CD4-positive, alpha-beta T cell treated with Interleukin-21 for 1 hour (primary cell): ENCODE measurements around the gene SYK.
"Not testable (repeated sequence)": the region's sequence is repeated elsewhere in the genome, so short reads cannot be mapped to it uniquely, and the experiment has no call there.

Source experiments
- DNase-seq: peaks from one replicate; pipeline ENCODE4 v3.0.0-alpha.2; 2020

Gene SYK

DNA sequence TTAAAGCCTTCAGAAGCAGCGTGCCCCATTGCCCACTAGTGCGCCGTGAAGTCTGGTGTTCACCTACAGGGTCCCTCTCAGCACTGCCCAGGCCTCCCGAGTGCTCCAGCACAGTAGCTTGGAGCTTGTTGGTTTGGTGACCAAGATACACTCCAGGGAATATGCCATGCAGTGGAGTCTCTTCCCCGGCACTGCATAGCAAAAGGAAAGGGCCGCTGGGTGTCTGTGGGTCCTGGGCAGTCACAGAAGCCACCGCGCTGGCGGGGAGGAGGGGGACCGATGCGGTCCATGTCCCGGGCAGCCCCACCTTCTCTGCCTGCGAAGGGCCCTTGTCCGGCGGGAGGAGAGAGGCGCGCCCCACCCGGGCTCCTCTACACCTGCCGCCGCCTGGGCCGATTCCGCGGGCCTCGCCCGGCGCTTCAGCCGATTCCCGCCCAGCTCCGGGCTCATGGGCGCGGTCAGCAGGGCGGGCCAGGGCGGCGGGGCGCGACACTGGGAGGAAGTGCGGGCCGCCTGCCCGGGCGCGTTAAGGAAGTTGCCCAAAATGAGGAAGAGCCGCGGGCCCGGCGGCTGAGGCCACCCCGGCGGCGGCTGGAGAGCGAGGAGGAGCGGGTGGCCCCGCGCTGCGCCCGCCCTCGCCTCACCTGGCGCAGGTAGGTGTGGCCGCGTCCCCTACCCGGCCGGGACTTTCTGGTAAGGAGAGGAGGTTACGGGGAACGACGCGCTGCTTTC lies at the start of gene SYK:
Gene SYK, plus strand, starts transcription at position 579 of the 732 bp plus-strand sequence. CDS start 42,080 bp downstream, outside the sequence.
- peak; percentile 21 for DNase-seq

DNA sequence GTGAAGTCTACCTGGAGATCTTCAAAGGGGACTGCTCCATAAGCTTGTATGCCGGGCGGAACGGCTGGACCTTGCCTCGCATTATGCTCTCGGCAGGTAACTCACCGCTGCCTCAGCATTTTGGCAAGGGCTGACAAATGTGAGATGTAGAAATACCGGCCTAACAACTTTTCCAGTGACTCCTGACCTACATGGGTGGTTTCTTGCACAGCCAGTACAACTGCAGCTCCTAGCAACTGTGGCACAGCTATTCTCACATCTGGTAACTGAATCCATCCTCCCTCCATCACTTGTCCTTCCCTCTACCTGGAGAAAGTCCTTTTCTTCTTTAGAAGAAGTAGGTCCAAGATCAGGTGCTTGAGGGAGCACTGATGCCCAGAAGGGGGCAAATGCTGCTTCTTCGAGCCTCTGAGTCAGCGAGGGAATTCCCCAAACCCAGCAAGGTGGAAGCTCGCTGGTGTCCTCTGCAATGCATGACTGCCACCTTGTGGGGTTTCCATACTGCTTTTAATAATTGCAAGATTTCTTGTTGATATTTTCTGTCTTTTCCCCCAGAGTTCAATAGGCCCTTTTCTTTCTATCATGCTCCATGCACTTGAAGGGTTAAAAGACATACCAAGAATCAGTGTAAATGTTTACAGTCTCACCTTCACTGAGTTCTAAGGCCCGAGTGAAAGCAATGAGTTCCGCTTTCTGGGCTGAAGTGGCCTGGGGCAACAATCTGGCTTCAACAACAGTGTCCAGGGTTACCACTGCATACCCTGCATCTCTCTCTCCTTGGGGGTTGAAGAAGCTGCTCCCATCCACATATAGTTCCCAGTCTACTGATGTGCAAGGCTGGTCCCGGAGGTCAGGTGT lies 45.9 kb upstream of the SYK start:
- peak; percentile 53 for DNase-seq

DNA sequence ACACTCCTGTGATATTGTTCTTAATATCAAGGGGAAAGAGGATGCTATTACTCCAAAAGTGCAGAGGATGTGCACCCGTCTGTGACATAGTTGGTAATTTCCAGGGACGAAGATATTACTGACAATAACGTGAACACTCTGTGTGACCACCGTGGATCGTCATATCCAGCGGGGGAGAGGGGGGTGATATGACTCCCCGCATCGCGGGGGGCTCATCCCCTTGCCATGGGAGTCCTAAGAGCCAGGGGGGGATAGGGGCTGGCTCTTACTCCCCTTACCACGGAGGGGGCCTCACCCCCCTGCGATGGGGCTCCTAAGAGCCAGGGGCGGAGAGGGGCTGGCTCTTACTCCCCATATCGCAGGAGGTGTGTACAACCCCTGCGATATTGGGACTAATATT lies 41.0 kb upstream of the SYK start:
- DNase-seq, result not testable (repeated sequence)

DNA sequence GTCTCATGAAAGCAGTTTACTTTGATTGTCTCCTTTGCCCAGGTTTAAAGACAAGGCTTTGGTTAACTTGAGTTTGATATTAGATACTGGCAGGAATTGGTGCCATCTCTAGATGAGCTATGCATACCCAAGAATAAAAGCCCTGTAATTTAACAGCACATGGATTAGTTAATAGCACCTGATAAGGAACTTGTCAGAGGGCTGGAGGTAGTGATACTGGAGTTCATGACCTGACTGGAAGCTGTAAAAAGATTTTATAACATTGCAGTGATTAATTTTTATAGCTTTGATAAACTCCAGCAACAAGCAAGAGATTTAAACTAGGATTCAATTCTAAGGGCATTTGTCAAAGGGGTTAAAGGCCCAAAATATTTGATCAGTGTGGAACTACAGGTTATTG lies 34.9 kb upstream of the SYK start:
- DNase-seq, result no peak

DNA sequence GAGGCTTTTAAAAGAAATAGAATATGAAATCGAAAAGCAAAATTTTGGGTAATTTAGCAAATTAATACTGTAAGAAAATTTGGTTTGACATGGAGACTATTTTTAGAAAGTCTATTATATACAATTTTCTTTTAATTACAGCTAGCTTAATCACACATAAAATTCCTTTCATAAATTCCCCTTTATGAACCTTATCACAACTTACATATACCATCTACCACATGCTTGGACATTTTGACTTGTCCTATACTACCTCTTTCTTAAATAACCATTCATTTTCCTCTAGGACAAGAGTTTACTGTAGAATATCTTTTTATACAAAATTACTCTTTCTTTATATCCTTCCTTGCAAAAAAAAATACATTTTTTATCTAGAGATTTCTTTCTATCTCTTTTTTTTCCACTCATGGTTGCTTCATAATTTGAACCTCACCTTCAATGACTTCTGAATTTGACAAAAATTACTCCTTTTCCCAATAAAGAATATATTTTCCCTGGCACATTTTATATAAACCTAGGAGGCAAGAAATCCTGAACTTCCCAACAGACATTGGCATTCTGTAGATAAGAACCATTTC lies 34.0 kb upstream of the SYK start:
- no peak for DNase-seq

DNA sequence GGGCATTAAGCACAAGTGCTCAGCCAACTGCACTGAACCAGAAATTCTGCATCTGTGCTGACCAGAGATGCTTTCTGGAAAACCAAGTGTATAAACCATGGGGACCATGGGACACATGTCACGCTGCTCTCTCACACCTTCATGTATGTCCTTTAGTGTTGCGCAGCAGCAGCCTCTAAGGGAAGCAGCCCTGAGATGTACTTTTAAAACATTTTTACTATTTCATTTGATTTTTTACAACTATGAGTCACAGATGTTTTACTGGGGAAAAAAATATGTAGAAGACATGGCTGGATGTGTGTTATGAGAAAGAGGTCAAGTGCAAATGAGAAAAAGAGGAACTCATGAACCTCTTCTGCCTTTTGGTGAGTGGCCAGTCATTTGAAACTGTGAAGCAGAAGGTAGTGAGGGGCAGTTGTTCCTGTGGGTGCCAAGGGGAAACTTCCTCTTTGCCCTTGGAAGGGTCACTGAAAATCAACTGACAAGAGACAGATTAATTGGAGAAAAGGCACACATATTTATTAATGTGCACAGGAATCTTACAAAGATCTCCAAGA lies 31.4 kb upstream of the SYK start:
- DNase-seq, result no peak

DNA sequence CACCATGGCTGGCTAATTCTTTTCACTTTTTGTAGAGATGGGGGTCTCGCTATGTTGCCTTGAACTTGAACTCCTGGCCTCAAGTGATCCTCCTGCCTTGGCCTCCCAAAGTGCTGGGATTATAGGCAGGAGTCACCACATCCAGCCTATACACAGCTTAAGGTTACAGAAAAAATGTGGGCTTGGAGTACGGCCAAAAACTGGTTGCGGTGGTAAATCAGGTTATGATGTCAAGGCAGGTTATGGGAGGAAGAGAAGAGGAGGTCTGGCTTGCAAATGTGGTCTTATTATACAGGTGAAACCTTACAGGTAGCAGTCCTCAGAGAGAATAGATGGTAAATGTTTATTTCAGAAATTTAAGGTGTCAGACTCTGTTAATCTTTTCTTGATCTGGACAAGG lies 30.7 kb upstream of the SYK start:
- DNase-seq, result no peak

DNA sequence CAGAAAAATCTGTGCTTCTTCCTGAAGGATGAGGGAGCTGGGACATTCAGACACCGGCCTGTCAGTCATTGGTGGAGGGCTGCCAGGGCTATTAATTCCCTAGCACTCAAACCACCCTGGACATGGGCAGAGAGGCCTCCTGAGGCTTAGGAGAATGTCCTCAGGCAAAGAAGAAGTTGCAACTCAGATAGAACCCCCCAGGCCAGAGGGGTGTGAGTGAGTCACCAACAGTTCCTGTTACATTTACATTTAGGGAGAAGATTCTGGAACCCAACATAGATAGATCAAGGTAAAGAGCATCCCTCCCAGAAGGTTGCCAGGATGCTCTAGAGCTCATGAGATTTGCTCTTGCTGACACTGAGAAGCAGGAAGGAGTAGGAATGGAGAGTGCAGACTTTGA lies 29.2 kb upstream of the SYK start:
- DNase-seq, result no peak

DNA sequence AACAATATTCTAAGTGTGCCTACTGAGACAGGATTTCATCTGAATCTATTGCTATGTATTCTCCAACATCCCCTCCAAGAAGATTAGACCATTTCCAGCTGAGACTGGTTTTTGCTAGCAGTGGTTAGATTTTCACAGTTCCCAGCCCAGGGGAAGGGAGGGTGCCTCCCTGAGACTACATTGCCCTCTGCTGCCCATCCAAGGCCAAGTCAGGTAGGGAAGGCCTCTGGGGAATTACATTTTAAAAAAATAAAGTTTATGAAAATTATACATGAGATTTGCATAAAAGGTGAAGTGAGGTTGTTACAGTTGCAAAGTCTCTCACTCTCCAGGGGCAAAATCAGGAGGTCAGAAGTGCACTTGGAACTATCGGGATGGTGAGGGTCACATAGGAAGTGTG lies 28.0 kb upstream of the SYK start:
- no peak for DNase-seq

DNA sequence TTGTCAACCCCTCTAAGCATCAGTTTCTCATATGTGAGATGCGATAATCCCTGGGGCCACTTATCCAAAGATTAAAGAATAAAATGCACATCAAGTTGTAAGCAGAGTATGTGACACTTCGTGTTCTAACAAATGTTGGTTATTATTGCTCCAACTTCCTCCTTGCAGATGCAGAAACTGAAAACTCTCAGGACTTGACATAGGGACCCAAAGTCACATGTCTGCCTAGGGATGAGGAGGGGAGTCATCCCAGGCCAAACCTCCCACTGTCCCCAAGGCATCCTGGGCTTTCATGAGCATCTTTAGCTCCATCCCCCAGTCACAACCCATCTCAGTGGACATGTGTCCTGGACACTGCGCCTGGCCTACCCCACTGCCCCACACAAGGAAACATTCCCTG lies 27.5 kb upstream of the SYK start:
- DNase-seq, result no peak

DNA sequence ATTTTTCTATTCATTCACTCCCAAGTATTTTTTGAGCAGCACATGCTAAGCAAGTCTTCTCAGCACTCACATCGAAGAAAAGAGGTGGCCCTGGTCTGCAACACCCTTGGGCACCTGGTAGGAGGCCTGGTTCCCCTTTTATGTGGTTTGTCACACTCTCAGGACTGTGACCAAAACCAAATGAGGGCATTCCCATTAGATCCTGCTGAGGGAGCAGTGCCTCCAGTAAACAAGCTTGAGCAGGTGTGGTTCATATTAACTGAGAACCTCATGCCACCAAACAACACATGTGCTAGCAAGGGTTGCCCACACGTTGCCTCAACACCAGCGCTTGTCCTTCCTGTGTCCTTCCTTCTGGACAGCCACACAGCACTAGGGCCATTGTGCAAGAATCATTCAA lies 26.9 kb upstream of the SYK start:
- DNase-seq, result no peak

DNA sequence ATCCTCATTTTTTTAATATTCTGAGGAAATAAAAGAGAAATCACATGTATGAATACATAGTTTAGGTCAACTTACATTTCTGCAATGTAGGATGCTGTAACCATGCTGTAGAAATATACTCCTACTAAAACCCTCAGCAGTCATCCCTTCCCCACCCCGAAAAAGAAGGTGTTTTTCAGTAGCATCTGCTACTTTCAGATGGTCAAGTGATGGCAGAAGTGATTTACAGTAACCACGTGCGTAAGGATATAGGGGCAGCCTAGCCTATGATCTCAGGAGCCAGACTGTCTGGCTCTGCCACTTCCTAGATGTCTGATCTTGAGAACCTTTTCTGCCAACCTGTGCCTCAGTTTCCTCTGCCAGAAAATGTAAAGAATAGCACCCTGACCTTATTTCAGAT lies 26.0 kb upstream of the SYK start:
- DNase-seq, result no peak

DNA sequence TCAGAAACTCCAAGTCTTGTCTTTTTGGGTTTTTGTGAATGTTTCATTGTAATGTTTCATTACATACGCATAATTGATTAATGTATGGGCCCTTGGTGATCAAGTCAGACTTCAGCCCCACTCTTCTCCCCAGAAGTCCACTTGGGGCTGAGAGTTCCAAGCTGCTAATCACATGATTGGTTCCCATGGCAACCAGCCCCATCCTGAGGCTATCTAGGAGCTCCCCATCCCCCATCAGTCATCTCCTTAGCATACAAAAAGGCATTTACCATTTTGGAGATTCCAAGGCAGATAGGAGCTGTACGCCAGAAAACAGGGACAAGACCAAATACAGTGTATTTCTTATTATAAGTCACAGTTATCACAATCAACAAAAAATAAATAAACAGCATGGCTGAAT lies 22.9 kb upstream of the SYK start:
- no peak for DNase-seq

DNA sequence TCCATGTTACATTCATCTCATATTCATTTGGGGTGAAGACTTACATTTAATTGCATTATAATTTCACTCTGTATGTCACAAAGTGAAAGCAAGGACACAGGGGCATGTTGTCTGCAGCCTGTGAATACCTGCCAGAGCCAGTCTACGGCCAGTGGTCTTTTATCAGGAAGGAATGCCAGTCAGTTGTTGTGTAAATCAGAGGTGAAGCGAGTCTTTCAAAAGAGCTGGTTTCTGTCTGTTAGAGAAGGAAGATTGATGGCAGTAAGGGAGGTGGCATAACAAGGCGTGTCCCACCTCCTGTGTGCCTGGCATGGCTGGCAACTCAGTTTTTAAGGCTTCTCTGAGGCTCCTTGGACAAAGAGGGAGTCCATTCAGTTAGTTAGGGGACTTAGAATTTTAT lies 18.1 kb upstream of the SYK start:
- no peak for DNase-seq

DNA sequence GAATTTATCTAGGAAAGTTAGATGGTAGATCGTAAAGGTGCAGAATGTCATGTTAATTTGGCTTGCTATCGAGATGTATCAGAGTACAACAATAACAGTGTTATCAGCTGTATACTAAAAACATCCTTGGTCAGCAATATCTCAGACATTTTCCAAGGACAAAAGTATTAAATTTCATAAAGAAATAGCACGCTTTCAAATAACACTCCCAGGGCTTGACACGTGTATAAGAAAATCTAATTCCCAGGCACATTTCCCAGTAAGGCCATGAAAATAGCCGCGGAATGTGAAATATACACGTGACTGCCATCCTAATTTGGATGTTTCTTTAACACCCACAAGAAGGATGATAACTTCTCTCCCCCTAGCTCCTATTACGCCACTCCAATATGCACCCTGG lies 17.7 kb upstream of the SYK start:
- DNase-seq, result no peak

DNA sequence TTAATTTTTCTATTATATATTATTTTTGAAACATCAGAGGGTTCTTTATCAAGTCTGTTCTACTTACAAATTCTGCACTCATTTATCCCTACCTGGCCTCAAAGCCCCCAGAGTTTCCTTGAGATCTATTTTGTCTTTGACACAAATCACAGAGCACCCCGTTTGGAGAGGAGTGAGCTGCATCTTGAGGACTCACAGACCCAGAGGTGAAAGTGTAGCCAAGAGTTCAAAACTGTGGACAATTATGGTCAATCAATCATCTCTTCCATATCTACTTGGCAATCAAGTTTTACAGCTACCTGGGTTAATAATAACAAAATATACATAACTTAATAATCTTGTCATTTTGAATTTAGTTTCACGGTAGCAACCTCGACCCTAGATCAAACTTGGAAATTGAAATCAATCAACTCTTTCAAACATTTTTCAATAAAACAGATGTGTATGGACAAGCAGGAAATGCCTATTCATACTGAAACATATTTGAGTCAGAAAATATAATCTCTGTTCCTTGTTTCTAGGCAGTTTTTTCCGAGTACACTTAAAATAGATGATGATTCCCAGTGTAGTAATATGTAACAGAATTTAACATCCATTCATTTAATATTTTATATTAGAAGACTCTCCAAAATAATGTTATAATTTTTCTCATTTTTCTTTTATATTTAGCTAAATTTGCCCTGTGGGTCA lies 13.7 kb upstream of the SYK start:
- no peak for DNase-seq

DNA sequence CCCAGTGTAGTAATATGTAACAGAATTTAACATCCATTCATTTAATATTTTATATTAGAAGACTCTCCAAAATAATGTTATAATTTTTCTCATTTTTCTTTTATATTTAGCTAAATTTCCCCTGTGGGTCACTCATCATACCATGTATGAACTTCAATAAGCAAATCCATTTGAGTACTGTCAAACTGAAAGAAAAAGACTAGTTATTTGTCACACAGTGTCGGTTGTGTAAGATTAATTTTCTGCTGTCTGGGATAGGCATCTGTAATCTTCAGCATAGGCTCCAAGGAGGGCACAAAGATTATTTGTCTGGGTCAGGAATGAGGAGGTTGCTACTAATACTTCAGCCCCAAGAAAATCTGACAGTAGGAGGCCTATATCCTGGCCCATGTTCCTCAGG lies 13.1 kb upstream of the SYK start:
- not testable (repeated sequence) for DNase-seq

DNA sequence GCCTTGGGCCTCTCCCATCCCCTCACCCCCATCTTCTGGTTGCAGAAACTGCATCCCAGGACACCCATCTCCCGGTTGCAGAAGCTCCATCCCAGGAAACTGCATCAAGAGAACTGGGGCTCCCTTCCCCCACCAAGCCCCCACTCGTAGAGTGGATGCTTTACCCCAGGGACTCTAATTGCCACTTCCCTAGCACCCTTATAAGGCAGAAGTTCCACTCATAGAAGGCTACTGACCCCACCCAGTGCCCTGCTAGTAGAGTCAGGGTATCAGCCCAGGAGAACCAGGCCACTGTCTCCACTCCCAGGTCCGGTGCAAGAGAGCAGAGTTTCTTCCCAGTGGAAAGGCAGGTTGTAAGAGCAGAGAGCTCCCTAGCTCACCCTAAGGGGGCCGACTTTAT lies 12.2 kb upstream of the SYK start:
- no peak for DNase-seq

DNA sequence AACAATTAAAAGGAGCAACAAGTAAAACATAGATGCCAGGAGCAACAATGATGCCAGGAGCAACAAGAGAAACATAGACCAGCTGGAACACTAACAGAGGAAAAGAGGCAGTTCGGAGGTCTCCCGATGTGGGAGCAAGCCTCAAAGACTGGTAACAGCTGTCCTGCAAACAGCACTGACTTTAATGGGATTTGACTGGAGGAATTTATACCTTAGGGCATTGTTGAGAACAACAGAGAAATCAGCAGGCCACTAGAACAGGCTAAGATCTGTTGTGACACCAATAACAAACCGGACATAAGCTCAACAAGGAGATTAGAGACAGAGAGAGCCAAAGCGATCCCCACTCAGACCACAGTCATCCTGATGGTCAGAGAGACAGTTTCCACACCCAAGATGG lies 11.8 kb upstream of the SYK start:
- DNase-seq, result no peak

DNA sequence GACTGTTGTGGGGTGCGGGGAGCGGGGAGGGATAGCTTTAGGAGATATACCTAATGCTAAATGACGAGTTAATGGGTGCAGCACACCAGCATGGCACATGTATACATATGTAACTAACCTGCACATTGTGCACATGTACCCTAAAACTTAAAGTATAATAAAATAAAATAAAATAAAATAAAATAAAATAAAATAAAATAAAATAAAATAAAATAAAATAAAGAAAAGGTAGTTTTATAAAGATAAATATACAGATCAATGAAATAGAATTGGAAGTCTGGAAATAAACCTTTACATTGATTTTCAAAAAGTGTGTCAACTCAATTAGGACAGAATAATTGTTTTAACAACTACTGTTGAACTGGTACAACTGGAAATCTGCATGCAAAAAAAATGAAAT lies 8.6 kb upstream of the SYK start:
- DNase-seq, result not testable (repeated sequence)

DNA sequence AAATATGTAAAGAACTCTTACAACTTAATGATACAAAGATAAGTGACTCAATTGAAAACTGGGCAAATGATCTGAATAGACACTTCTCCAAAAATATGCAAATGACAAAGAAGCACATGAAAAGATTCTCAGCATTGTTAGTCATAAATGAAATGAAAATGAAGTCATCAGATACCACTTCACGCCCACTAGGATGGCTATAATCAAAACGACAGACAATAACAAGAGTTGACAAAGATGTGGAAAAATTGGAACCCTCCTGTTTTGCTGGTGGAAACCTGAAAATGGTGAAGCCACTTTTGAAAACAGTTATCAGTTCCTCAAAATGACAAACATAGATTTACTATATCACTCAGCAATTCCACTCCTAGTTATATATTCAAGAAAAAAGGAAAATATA lies 7.9 kb upstream of the SYK start:
- no peak for DNase-seq

DNA sequence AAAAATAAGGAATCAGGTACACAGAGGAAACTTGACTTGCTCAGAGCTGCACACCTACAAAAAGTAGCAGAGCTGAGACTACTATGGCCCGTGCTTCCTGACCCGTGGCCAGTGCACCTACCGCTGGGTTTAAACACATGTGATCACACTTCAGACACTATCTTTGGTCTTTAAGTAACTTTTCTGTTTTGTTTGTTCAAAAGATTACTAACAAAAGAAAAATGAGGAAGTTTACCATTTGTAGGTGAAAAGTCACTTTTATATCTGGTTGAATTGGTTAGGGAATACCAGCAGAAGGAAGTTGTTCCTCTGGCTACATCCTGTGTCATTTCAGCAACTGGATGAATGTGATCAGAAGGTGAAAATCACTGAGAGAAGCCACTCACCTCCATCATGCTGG lies 6.5 kb upstream of the SYK start:
- DNase-seq, result no peak

DNA sequence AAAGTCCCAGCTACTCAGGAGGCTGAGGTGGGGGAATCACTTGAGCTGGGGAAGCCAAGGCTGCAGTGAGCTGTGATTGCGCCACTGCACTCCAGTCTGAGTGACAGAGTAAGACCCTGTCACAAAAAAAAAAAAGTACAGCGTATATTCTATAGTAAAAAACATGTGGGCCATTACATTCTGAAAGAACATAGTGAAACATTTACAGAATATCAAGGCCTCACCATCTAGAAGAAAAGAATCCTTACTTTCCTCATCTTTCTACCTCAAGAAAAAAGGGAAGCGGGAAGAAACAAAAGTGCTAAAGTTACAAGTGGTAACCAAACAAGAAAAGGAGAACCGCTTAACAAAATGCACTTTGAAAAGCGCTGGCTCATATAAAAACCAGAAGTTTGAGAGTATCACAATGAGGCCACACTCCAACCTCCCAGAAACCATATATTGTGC lies 5.7 kb upstream of the SYK start:
- DNase-seq, result peak; percentile 5
